GM13976 (cell line): ENCODE measurements around the gene NUDT8.

Experiments used
- DNase-seq: peaks from one replicate; pipeline ENCODE4 v3.0.0; 2012; ENCODE audit warnings: low spot score
- in situ Hi-C: fragments of 300-500 bp; cut with MboI; formaldehyde crosslinking; loops from one replicate; pipeline ENCODE4 v1.12.0; 2022; ENCODE audit warnings: low sequenced_read_pairs, mixed read lengths, inconsistent platforms; ENCODE audit not compliant: unreplicated experiment
- TF ChIP-seq, protein P1 (sequence below): IDR thresholded peaks from 2 replicates; pipeline ENCODE4 v1.5.1; 2012; ENCODE audit warnings: borderline replicate concordance, mild to moderate bottlenecking; ENCODE audit not compliant: insufficient read depth; ENCODE audit errors: extremely low read depth, missing control alignments, control extremely low read depth

The NUDT8 gene

DNA sequence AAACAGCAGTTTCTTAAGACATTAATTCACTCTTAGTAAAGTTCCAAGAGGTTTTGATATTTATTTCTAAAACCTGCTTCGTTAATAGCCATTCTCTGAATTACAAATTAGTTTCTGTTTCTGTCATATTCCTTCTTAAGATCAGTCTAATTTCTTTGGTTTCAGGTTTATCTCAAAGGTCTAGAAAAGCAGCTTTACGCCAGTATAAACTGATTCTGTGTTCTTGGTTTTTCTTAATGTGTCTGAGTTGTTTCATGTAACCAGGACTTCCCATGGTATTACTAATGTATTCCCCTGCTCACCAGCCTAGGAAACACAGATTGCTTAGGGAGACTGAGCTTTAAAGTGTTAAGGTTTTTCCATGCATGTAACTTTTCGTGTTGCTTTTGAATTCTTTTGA is 27.6 kb upstream of the NUDT8 start:
- TF ChIP-seq, protein P1, sequence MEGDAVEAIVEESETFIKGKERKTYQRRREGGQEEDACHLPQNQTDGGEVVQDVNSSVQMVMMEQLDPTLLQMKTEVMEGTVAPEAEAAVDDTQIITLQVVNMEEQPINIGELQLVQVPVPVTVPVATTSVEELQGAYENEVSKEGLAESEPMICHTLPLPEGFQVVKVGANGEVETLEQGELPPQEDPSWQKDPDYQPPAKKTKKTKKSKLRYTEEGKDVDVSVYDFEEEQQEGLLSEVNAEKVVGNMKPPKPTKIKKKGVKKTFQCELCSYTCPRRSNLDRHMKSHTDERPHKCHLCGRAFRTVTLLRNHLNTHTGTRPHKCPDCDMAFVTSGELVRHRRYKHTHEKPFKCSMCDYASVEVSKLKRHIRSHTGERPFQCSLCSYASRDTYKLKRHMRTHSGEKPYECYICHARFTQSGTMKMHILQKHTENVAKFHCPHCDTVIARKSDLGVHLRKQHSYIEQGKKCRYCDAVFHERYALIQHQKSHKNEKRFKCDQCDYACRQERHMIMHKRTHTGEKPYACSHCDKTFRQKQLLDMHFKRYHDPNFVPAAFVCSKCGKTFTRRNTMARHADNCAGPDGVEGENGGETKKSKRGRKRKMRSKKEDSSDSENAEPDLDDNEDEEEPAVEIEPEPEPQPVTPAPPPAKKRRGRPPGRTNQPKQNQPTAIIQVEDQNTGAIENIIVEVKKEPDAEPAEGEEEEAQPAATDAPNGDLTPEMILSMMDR: no peak
- in situ Hi-C loops: no loop called here
- DNase-seq: peak; percentile 28

DNA sequence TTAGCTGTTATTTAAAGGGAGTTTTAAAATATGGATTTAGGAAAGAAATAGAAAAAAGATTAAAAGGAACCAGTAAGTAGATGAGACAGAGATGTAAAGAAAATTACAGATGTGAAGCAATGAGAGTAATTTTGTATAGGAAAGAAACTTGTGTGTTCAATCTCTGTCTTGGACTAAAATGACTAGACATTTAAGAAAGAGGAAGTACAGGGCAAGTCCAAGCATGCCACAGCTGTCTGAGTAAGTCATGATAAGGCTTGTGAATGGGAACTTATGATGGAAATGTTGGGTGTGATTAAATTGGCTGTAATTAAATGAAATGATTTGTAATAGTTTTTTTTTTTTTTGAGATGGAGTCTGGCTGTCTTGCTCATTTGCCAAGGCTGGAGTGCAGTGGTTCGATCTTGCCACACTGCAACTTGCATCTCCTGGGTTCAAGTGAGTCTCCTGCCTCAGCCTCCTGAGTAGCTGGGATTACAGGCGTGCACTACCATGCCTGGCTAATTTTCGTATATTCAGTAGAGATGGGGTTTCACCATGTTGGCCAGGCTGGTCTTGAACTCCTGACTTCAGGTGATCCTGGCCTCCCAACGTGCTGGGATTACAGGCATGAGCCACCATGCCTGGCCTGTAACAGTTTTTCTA is 26.7 kb upstream of the NUDT8 start:
- in situ Hi-C loops: no loop called here
- peak; percentile 40 for DNase-seq
- TF ChIP-seq, protein P1: no peak

DNA sequence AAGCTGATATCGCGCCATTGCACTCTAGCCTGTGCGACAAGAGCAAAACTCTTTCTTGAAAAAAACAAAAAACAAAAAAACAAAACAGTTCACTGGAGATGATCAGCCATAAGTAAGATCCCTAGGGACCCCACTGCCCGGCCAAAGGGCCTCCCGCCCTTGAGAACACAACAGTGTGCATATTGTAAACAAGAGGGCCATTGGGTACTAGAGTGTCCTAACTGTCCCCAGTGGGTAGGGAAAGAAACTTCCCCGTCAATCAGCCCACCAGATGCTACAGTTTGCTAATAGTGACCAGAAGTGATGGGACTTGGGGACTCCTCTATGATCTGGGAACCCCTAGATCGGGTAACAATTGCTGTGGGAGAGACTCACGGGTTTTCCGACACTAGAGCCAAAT is 24.5 kb upstream of the NUDT8 start:
- TF ChIP-seq, protein P1: no peak
- in situ Hi-C loops: no loop called here
- no peak for DNase-seq

DNA sequence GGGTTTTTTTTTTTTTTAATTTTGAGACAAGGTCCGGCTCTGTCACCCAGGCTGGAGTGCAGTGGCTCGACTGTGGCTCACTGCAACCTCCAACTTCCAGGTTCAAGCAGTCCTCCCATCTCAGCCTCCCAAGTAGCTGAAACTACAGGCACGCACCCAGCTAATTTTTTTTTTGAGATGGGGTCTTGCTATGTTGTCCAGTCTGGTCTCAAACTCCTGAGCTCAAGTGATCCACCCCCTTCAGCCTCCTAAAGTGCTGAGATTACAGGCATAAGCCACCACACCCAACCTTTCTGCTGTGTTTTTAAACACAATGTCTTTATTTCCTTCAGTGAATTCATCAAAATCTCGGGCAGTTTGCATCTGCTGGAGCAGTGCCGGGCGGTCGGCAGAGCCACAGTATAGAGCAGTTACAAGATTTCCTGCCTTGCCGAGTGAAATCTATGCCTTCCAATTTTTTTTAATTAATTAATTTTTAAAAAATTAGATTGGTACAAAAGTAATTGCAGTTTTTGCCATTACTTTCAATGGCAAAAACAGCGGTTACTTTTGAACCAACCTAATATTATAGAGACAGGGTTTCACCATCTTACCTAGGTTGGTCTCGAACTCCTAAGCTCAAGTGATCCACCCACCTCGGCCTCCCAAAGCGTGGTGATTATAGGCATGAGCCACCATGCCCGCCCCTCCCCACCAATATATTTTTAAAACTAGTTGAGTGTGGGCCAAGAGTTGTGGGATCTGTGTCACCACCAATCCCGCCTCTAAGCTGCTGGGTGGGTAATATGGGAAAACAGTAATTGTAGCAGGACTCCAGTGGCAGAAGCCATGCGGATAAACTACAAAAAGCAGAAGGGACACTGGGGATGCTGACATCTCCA is 23.5 kb upstream of the NUDT8 start:
- no peak for DNase-seq
- in situ Hi-C loops: no loop called here
- TF ChIP-seq, protein P1: no peak

DNA sequence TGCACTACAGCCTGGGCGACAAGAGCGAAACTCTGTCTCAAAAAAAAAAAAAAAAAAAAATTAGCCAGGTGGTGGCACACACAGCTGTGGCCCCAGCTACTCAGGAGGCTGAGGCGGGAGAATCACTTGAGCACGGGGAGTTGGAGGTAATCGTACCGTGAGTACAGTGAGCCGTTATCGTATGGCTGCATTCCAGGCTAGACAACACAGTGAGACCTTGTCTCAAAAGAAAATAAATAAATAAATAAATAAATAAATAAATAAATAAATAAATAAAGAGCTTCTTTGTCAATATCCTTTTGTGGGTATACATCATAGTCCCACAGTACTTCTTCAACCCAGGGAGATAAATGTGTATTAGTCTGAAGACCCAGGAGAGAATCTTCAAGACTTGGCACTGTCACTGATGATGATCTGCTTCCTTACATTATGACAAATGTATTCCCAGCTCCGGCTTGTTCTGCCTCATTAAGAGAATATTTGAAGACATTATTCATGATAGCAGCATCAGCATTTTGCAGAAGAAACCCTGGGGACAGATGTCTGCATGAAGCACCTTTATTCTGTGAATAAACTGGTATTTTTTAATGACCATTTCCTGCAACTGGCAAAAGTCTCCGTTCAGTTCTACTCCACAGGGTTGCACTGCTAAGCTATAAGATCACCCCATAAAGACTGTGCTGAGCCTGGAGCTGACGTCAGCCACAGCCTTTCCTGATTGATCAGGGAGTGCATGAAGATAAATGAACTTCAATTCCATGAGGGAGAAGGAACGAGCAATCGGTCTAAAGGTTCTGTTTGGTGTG is 22.4 kb upstream of the NUDT8 start:
- TF ChIP-seq, protein P1: no peak
- in situ Hi-C loops: no loop called here
- DNase-seq: no peak
